H1 (cell line): Measurements from ENCODE around the gene GLS. TPM values are rescaled to one million over a fixed set of nuclear protein-coding genes. Genes with fewer than 3 reads are reported as not detected.

Experiments used
- CTCF ChIA-PET: fragments of 300-600 bp; sonication (Branson Sonifier 250); formaldehyde crosslinking; loops from one replicate; lab custom pipeline; 2021; ENCODE audit not compliant: partially characterized antibody; lab: Charles Lee
- POLR2A ChIA-PET: fragments of 300-600 bp; sonication (Branson Sonifier 250); formaldehyde crosslinking; loops from one replicate; lab custom pipeline; 2021; ENCODE audit warnings: inconsistent platforms; ENCODE audit not compliant: partially characterized antibody; lab: Charles Lee
- DNase-seq, 2 experiments: peaks; one replicate each; pipeline versions ENCODE4 v3.0.0 to v3.0.0-alpha.2; 2010 to 2022; ENCODE audit warnings: low spot score in 2 of 2, low read depth in 1 of 2, mixed read lengths in 1 of 2
- FAIRE-seq: peaks from 2 replicates; lab custom pipeline; 2011; peaks lifted over from hg19 to GRCh38; lab: Jason Lieb, UNC
- H2AFZ ChIP-seq: 2 replicates; pipeline ENCODE4 v1.8.1; 2012; ENCODE audit warnings: low read length, inconsistent platforms
- H2AK5ac ChIP-seq: 2 replicates; pipeline ENCODE4 v1.6.1; 2013; ENCODE audit warnings: low read depth, low read length
- H2BK120ac ChIP-seq: replicated peaks from 2 replicates; pipeline ENCODE3; 2013; ENCODE audit warnings: low read depth, low read length, inconsistent platforms
- H2BK12ac ChIP-seq: 2 replicates; pipeline ENCODE4 v1.6.1; 2013; ENCODE audit warnings: low read depth, low read length
- H2BK15ac ChIP-seq: 2 replicates; pipeline ENCODE4 v1.6.1; 2013; ENCODE audit warnings: low read length
- H2BK20ac ChIP-seq: 2 replicates; pipeline ENCODE4 v1.6.1; 2013; ENCODE audit warnings: low read length
- H2BK5ac ChIP-seq: 2 replicates; pipeline ENCODE4 v1.6.1; 2013; ENCODE audit warnings: low read depth, low read length
- H3K14ac ChIP-seq: 2 replicates; pipeline ENCODE4 v1.6.1; 2013; ENCODE audit warnings: inconsistent platforms; ENCODE audit not compliant: insufficient read length
- H3K18ac ChIP-seq: 2 replicates; pipeline ENCODE4 v1.6.1; 2013; ENCODE audit warnings: low read length; ENCODE audit errors: extremely low read depth
- H3K23ac ChIP-seq: 2 replicates; pipeline ENCODE4 v1.6.1; 2013; ENCODE audit warnings: inconsistent platforms; ENCODE audit not compliant: insufficient read length
- H3K23me2 ChIP-seq: 2 replicates; pipeline ENCODE4 v1.6.1; 2013; ENCODE audit warnings: low read depth, low read length
- H3K27ac ChIP-seq: 2 replicates; pipeline ENCODE4 v1.6.1; 2011; ENCODE audit warnings: low read depth, low read length, inconsistent platforms
- H3K27me3 ChIP-seq, 4 experiments: replicated peaks in 1 of 4; 1 replicate in 1 of 4; 2 replicates in 3 of 4; pipeline versions ENCODE4 v1.6.1 to v1.8.1; 2011 to 2013; ENCODE audit warnings: low read length in 3 of 4, mild to moderate bottlenecking in 3 of 4, inconsistent platforms in 2 of 4, mixed read lengths in 2 of 4, moderate library complexity in 1 of 4; ENCODE audit not compliant: control insufficient read depth in 3 of 4, insufficient read depth in 3 of 4; ENCODE audit errors: extremely low read depth in 1 of 4
- H3K36me3 ChIP-seq, 4 experiments: 2 replicates each; pipeline versions ENCODE4 v1.6.1 to v1.8.1; 2011 to 2013; ENCODE audit warnings: mild to moderate bottlenecking in 4 of 4, low read length in 3 of 4, moderate library complexity in 2 of 4, control low read depth in 1 of 4, inconsistent platforms in 1 of 4; ENCODE audit not compliant: insufficient read depth in 4 of 4, control insufficient read depth in 2 of 4
- H3K4ac ChIP-seq: replicated peaks from 2 replicates; pipeline ENCODE3; 2013; ENCODE audit warnings: low read length, low read depth, mixed read lengths, inconsistent platforms; ENCODE audit not compliant: insufficient read length
- H3K4me1 ChIP-seq, 4 experiments: replicated peaks in 1 of 4; 1 replicate in 1 of 4; 2 replicates in 3 of 4; pipeline versions ENCODE4 v1.6.1 to v1.8.1; 2011 to 2013; ENCODE audit warnings: low read length in 3 of 4, inconsistent platforms in 2 of 4, mixed read lengths in 1 of 4; ENCODE audit not compliant: insufficient read depth in 4 of 4, control insufficient read depth in 3 of 4
- H3K4me2 ChIP-seq, 2 experiments: 2 replicates each; pipeline versions ENCODE4 v1.6.1 to v1.8.1; 2011 to 2013; ENCODE audit warnings: low read depth in 2 of 2, low read length in 2 of 2, control low read depth in 1 of 2, inconsistent platforms in 1 of 2, mild to moderate bottlenecking in 1 of 2; ENCODE audit not compliant: insufficient read depth in 1 of 2
- H3K4me3 ChIP-seq, 4 experiments: fragments of 200-600, 300-600 bp in 1 of 4; sonication (generic), shearing (Covaris generic), sonication (Bioruptor Twin) in 1 of 4; 2 replicates each; pipeline versions ENCODE4 v1.5.1 to v1.8.1; 2011 to 2016; ENCODE audit warnings: low read length in 4 of 4, low read depth in 3 of 4, control low read depth in 2 of 4, inconsistent platforms in 2 of 4, mild to moderate bottlenecking in 2 of 4, mixed read lengths in 1 of 4, moderate library complexity in 1 of 4; ENCODE audit not compliant: insufficient read depth in 2 of 4; ENCODE audit errors: extremely low read depth in 1 of 4
- H3K56ac ChIP-seq: replicated peaks from 2 replicates; pipeline ENCODE3; 2013; ENCODE audit warnings: low read depth, mild to moderate bottlenecking, mixed read lengths, low read length, inconsistent platforms; ENCODE audit not compliant: insufficient read length
- H3K79me1 ChIP-seq: 2 replicates; pipeline ENCODE4 v1.6.1; 2013; ENCODE audit warnings: low read depth, low read length, control low read depth
- H3K79me2 ChIP-seq, 2 experiments: 2 replicates each; pipeline versions ENCODE4 v1.6.1 to v1.8.1; 2012 to 2013; ENCODE audit warnings: low read length in 2 of 2, mild to moderate bottlenecking in 2 of 2, inconsistent platforms in 1 of 2; ENCODE audit not compliant: insufficient read depth in 2 of 2, control insufficient read depth in 1 of 2
- H3K9ac ChIP-seq, 4 experiments: replicated peaks in 1 of 4; 1 replicate in 1 of 4; 2 replicates in 3 of 4; pipeline versions ENCODE4 v1.6.1 to v1.8.1; 2011 to 2013; ENCODE audit warnings: low read depth in 3 of 4, low read length in 3 of 4, control low read depth in 2 of 4, mild to moderate bottlenecking in 2 of 4, moderate library complexity in 2 of 4, inconsistent platforms in 1 of 4; ENCODE audit errors: extremely low read depth in 1 of 4
- H3K9me3 ChIP-seq, 2 experiments: 2 replicates each; pipeline versions ENCODE4 v1.6.1 to v1.8.1; 2012 to 2013; ENCODE audit warnings: mild to moderate bottlenecking in 2 of 2, moderate library complexity in 2 of 2, control low read depth in 1 of 2, inconsistent platforms in 1 of 2, low read depth in 1 of 2, low read length in 1 of 2, mixed read lengths in 1 of 2; ENCODE audit not compliant: insufficient read depth in 2 of 2
- H4K20me1 ChIP-seq, 2 experiments: replicated peaks in 1 of 2; 2 replicates each; pipeline versions ENCODE3 to v1.8.1; 2011 to 2013; ENCODE audit warnings: inconsistent platforms in 2 of 2, low read length in 2 of 2, mild to moderate bottlenecking in 1 of 2; ENCODE audit not compliant: insufficient read depth in 2 of 2, control insufficient read depth in 1 of 2
- H4K5ac ChIP-seq: 2 replicates; pipeline ENCODE4 v1.6.1; 2013; ENCODE audit warnings: low read length, low read depth, mixed read lengths, inconsistent platforms; ENCODE audit not compliant: insufficient read length
- H4K8ac ChIP-seq: 2 replicates; pipeline ENCODE4 v1.8.0; 2013; ENCODE audit warnings: mild to moderate bottlenecking, moderate library complexity, low read length, inconsistent platforms; ENCODE audit not compliant: insufficient read depth; ENCODE audit errors: extremely low read depth
- H4K91ac ChIP-seq: replicated peaks from 2 replicates; pipeline ENCODE3; 2013; ENCODE audit warnings: low read length, mixed read lengths, inconsistent platforms; ENCODE audit not compliant: insufficient read length
- CBX5 ChIP-seq: fragments of 300-800, 300-1000 bp; sonication (generic); IDR thresholded peaks from 2 replicates; pipeline ENCODE4 v1.7.1; 2016; ENCODE audit warnings: antibody characterized with exemption, low read length, low read depth
- E2F6 ChIP-seq: IDR thresholded peaks from 2 replicates; pipeline ENCODE4 v1.6.1; 2012; ENCODE audit warnings: inconsistent platforms
- EP300 ChIP-seq, 2 experiments: IDR thresholded peaks; 1 replicate in 1 of 2; 2 replicates in 1 of 2; pipeline ENCODE4 v1.6.1; 2011 to 2012; ENCODE audit warnings: low read depth in 2 of 2, low read length in 2 of 2, mild to moderate bottlenecking in 2 of 2, borderline replicate concordance in 1 of 2, inconsistent platforms in 1 of 2, moderate library complexity in 1 of 2
- FOSL1 ChIP-seq: IDR thresholded peaks from 2 replicates; pipeline ENCODE4 v1.6.1; 2011; ENCODE audit warnings: mild to moderate bottlenecking, low read depth, low read length, moderate library complexity; ENCODE audit not compliant: insufficient read depth
- JUN ChIP-seq: IDR thresholded peaks from 2 replicates; pipeline ENCODE4 v1.6.1; 2011; ENCODE audit warnings: low read depth, mild to moderate bottlenecking, improper control_type of control experiment, low read length
- JUND ChIP-seq: IDR thresholded peaks from 2 replicates; pipeline ENCODE4 v1.6.1; 2011; ENCODE audit warnings: mild to moderate bottlenecking, improper control_type of control experiment, low read length
- KDM4A ChIP-seq: IDR thresholded peaks from one replicate; pipeline ENCODE4 v1.7.1; 2012; ENCODE audit warnings: low read depth, mild to moderate bottlenecking, moderate library complexity, low read length, inconsistent platforms; ENCODE audit not compliant: severe bottlenecking
- KDM5A ChIP-seq: fragments of 200-600 bp; IDR thresholded peaks from 2 replicates; pipeline ENCODE4 v1.7.1; 2012; ENCODE audit warnings: mild to moderate bottlenecking, low read length, inconsistent platforms, mixed read lengths
- POLR2A ChIP-seq, 2 experiments: IDR thresholded peaks; 1 replicate in 1 of 2; 2 replicates in 1 of 2; pipeline ENCODE4 v1.6.1; 2011; ENCODE audit warnings: low read depth in 2 of 2, low read length in 2 of 2, mild to moderate bottlenecking in 2 of 2; ENCODE audit errors: control extremely low read depth in 1 of 2
- RFX5 ChIP-seq: IDR thresholded peaks from 2 replicates; pipeline ENCODE4 v1.6.1; 2011; ENCODE audit warnings: low read depth, low read length, improper control_type of control experiment, borderline replicate concordance
- SAP30 ChIP-seq: fragments of 300-600 bp; sonication (generic); IDR thresholded peaks from 2 replicates; pipeline ENCODE4 v1.7.1; 2012; ENCODE audit warnings: low read length, moderate library complexity, mild to moderate bottlenecking, inconsistent platforms; ENCODE audit not compliant: insufficient read depth, insufficient replicate concordance
- TAF1 ChIP-seq: IDR thresholded peaks from 2 replicates; pipeline ENCODE4 v1.6.1; 2011; ENCODE audit warnings: mild to moderate bottlenecking, low read depth, low read length
- TAF7 ChIP-seq: optimal IDR thresholded peaks from 2 replicates; pipeline ENCODE3; 2011; ENCODE audit warnings: low read depth, mild to moderate bottlenecking, inconsistent platforms, low read length, moderate library complexity, borderline replicate concordance
- YY1 ChIP-seq: IDR thresholded peaks from 2 replicates; pipeline ENCODE4 v1.6.1; 2011; ENCODE audit warnings: low read depth, mild to moderate bottlenecking, low read length
- WGBS, 2 experiments: shearing (Covaris generic) in 1 of 2; methylation state at CpG; one replicate each; pipeline versions ENCODE4 v1.1.6 to v1.1.7; 2013 to 2015; ENCODE audit warnings: low lambda C conversion rate in 2 of 2, mixed read lengths in 2 of 2, inconsistent platforms in 1 of 2, low coverage in 1 of 2, missing lambda C conversion rate in 1 of 2; ENCODE audit not compliant: insufficient replicate concordance in 2 of 2, insufficient coverage in 1 of 2, insufficient read length in 1 of 2; ENCODE audit errors: extremely low coverage in 1 of 2, missing lambda C conversion rate in 1 of 2; 5-methylcytosine and 5-hydroxymethylcytosine counted together
- polyA plus RNA-seq, 7 experiments: library from polyadenylated mRNA; depleted of rRNA in 3 of 7; stranded (reverse) in 5 of 7; unstranded in 2 of 7; fragments of >200 nt in 5 of 7; fragments of 200-250 nt in 2 of 7; gene quantifications; 1 replicate in 5 of 7; 2 replicates in 1 of 7; 4 replicates in 1 of 7; pipeline versions ENCODE4 v1.2.1 to v1.2.3, GENCODE V29; 2011 to 2013; ENCODE audit warnings: missing spikeins in 2 of 7, mixed read lengths in 2 of 7
- total RNA-seq: library from RNA; stranded (reverse); fragmentation: NEBNext Ultra II Directional; extraction: Animal tissue kit (Norgen Biotek cat#: 25700); gene quantifications from 2 replicates; pipeline ENCODE4 v1.2.1, GENCODE V29; 2021

GLS gene
- total and polyA plus RNA-seq, 2 of the 8 experiments (the other 6 are each of a cell fraction or from before 2014, with no cell fraction given) = 15.7 to 89.8 TPM

GRCh38 chr2:190912726-190913125 lies 32.1 kb downstream of the GLS start:
- ChIA-PET POLR2A (interaction anchor here (0.6 kb wide), 1 partner anchor 102 kb away, joined by 3 read pairs; no protein-coding TSS in a partner anchor), CTCF (interaction anchor here (0.6 to 1.0 kb wide), 2 partner anchors 60 to 62 kb away, joined by 3 to 4 read pairs; no protein-coding TSS in a partner anchor)
- no peak overlapping the region; a peak in 1 of 7 replicates for H3K9ac ChIP-seq
- H2BK120ac ChIP-seq = no peak overlapping the region
- no peaks in the 10 kb centered on the region for H3K9me3 ChIP-seq
- H3K14ac ChIP-seq = no peak overlapping the region
- H3K36me3 ChIP-seq = peaks cover 0 to 40% (median 13%) of the 10 kb centered on the region in 4 experiments; a peak in 4 of 8 replicates
- H3K4me3 ChIP-seq = no peak overlapping the region
- no peaks in the 10 kb centered on the region for H3K79me2 ChIP-seq
- no peak overlapping the region for H2BK15ac ChIP-seq
- H4K8ac ChIP-seq = no peak overlapping the region
- H4K20me1 ChIP-seq = no peaks in the 10 kb centered on the region
- no peaks in the 10 kb centered on the region for H3K79me1 ChIP-seq
- no peak overlapping the region for H3K23ac ChIP-seq
- H3K18ac ChIP-seq = no peak overlapping the region
- H3K4me1 ChIP-seq = no peaks in the 10 kb centered on the region
- no peak overlapping the region for H2BK20ac ChIP-seq
- H2BK5ac ChIP-seq = no peak overlapping the region
- WGBS, 2 experiments = 90% methylated on average over 5 of the region's 5 CpGs; no CpG with 5 or more reads in 1 of the 2 experiments
- H3K4me2 ChIP-seq = no peak overlapping the region
- no peaks in the 10 kb centered on the region for H3K27me3 ChIP-seq
- no peak overlapping the region for H2AFZ ChIP-seq
- no peak overlapping the region for H3K56ac ChIP-seq
- H4K5ac ChIP-seq = no peak overlapping the region
- no peak overlapping the region for H4K91ac ChIP-seq
- no peaks in the 10 kb centered on the region for H3K23me2 ChIP-seq
- H2AK5ac ChIP-seq = no peak overlapping the region
- no peak overlapping the region for H2BK12ac ChIP-seq
- no peak overlapping the region for H3K4ac ChIP-seq
- DNase-seq = no peak
- no peak for FAIRE-seq
- H3K27ac ChIP-seq = no peak overlapping the region
- TF ChIP-seq KDM4A (no peak), EP300 (IDR thresholded peaks at IDR 0.05; ENCODE audit: borderline replicate concordance in 1 of 2, low read depth in 2 of 2, low read length in 2 of 2) (no peak), JUN (no peak), SAP30 (no peak), RFX5 (no peak), E2F6 (no peak), TAF7 (no peak), CBX5 (no peak), YY1 (no peak), JUND (no peak), TAF1 (no peak), FOSL1 (no peak), KDM5A (no peak), POLR2A (IDR thresholded peaks at IDR 0.05; ENCODE audit: control extremely low read depth in 1 of 2, low read depth in 2 of 2, low read length in 2 of 2) (no peak)
